ENCODE results near the gene FBN3.
A peak's percentile ranks its signal among the peaks of the same experiment; 100 is the strongest.
"Not testable (repeated sequence)": the region's sequence is repeated elsewhere in the genome, so short reads cannot be mapped to it uniquely, and the experiment has no call there.

The FBN3 gene

DNA sequence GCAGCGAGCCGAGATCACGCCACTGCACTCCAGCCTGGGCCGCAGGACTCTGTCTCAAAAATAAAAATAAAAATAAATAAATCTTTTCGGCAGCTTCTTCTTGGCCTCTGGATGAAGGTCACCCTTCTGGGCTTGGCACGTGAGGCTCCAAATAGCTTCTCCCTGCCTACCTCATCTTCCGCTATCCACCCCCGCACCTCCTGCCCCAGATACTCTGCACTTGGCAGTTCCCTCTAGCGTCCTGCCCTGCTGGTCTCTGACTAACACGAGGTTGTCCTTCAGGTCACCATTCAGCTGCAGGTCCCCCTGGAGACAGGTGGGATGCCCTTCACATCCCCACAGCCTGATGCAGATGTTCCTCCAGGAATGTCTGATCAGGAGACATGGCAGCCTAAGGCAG, 105.4 kb downstream of the FBN3 start:
- Histone ChIP-seq H3K4me2 (no peak overlapping the region), H3K4me1 (peaks cover 16% of the 10 kb centered on the region; the same call in 1 of the 2 replicates), H3K27me3 (no peaks in the 10 kb centered on the region), H4K20me1 (no peaks in the 10 kb centered on the region), H3K9ac (no peak overlapping the region), H3K9me3 (no peaks in the 10 kb centered on the region), H3K36me3 (no peaks in the 10 kb centered on the region), H3K4me3 (no peak overlapping the region), H3K27ac (no peak overlapping the region)
- no peak for TF ChIP-seq Cebpa-rat (IDR thresholded peaks at IDR 0.05)

DNA sequence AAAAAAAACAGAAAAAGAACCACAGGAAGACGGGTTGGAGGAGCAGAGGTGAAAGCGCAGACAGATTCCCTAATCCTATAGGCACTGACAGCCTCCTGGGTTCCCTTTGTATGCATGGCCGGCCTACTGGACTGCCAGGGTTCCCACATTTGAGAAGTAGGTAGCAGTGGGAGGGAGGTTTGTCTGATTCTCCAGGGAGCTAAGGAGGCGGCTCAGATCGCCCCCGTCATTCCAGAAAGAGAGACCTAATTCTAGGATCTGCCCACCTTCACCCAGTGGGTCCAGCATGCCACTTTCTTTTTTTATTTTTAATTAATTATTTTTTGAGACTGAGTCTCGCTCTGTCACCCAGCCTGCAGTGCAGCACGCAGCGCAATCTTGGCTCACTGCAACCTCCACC, 106.5 kb downstream of the FBN3 start:
- Histone ChIP-seq H3K4me2 (no peak overlapping the region), H3K36me3 (no peaks in the 10 kb centered on the region), H3K4me3 (no peak overlapping the region), H3K27me3 (no peaks in the 10 kb centered on the region), H4K20me1 (no peaks in the 10 kb centered on the region), H3K27ac (no peak overlapping the region), H3K4me1 (peaks cover 15% of the 10 kb centered on the region; the same call in 1 of the 2 replicates), H3K9me3 (no peaks in the 10 kb centered on the region), H3K9ac (no peak overlapping the region)
- TF ChIP-seq Cebpa-rat (IDR thresholded peaks at IDR 0.05) = no peak

DNA sequence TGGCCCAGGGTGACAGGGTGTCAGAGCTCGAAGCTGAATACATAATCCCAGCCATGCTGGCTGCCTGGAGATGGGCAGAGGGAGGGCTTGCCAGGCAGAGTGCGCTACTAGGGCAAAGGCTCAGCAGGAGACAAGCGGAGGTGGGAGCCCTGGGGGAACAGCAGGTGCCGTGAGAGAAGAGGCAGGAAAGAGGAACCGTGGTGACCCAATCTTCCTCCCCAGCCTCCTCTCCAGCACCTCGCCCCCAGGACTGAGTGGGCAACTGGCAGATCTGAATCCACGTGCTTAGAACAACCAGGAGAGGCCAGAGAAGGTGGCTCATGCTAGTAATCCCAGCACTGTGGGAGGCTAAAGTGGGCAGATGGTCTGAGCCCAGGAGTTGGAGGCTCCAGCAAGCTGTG, 107.9 kb downstream of the FBN3 start:
- no peaks in the 10 kb centered on the region for H3K27me3 ChIP-seq
- H3K4me2 ChIP-seq = peak overlapping the region; percentile 7; the same call in 1 of the 2 replicates
- TF ChIP-seq Cebpa-rat (IDR thresholded peaks at IDR 0.05) = no peak
- no peak overlapping the region for H3K27ac ChIP-seq
- H4K20me1 ChIP-seq = no peaks in the 10 kb centered on the region
- no peaks in the 10 kb centered on the region for H3K9me3 ChIP-seq
- H3K36me3 ChIP-seq = no peaks in the 10 kb centered on the region
- H3K9ac ChIP-seq = no peak overlapping the region
- H3K4me3 ChIP-seq = no peak overlapping the region
- peaks cover 19% of the 10 kb centered on the region; the same call in 1 of the 2 replicates for H3K4me1 ChIP-seq

DNA sequence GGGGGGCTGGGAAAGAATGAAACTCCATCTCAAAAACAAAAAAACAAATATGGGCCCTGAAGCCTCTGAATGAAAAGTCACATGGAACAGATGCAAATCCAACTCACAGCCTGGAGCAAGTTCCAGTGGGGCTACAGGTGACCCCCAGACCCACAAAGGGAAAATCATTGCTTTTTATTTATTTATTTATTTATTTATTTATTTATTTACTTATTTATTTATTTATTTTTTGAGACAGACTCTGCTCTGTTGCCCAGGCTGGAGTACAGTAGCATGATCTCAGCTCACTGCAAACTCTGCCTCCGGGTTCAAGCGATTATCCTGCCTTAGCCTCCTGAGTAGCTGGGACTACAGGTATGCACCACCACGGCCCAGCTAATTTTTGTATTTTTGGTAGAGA, 110.2 kb downstream of the FBN3 start:
- H3K9ac ChIP-seq = no peak overlapping the region
- H3K4me1 ChIP-seq = peaks cover 22% of the 10 kb centered on the region; the same call in 1 of the 2 replicates
- no peak overlapping the region for H3K27ac ChIP-seq
- no peaks in the 10 kb centered on the region for H3K27me3 ChIP-seq
- TF ChIP-seq Cebpa-rat (IDR thresholded peaks at IDR 0.05) = no peak
- no peaks in the 10 kb centered on the region for H3K36me3 ChIP-seq
- H3K9me3 ChIP-seq = no peaks in the 10 kb centered on the region
- no peaks in the 10 kb centered on the region for H4K20me1 ChIP-seq
- no peak overlapping the region for H3K4me2 ChIP-seq
- no peak overlapping the region for H3K4me3 ChIP-seq

DNA sequence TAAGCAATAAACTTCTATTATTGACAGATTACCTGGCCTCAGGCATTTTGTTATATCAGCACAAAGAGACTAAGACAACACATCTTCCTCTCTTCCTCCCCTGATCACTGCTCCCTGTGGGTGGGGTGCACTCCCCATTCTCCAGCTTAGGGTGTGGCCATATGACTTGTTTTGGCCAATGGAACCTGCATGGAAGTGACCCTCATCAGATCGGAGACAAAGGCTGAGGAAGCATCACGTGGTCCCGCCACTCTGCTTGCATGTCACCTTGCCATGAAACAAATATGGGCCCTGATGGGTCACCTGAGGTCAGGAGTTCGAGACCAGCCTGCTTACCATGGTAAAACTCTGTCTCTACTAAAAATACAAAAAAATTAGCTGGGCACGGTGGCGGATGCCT, 110.6 kb downstream of the FBN3 start:
- TF ChIP-seq Cebpa-rat (IDR thresholded peaks at IDR 0.05) = no peak
- no peak overlapping the region for H3K4me3 ChIP-seq
- no peak overlapping the region for H3K4me2 ChIP-seq
- no peaks in the 10 kb centered on the region for H3K27me3 ChIP-seq
- no peaks in the 10 kb centered on the region for H3K36me3 ChIP-seq
- H3K9ac ChIP-seq = no peak overlapping the region
- H4K20me1 ChIP-seq = no peaks in the 10 kb centered on the region
- peaks cover 22% of the 10 kb centered on the region; the same call in 1 of the 2 replicates for H3K4me1 ChIP-seq
- no peaks in the 10 kb centered on the region for H3K9me3 ChIP-seq
- H3K27ac ChIP-seq = no peak overlapping the region

- H3K4me2 ChIP-seq = no peak overlapping the region; the same call in 1 of the 2 replicates
- no peak overlapping the region for H3K4me3 ChIP-seq
- no peaks in the 10 kb centered on the region for H3K9me3 ChIP-seq
- H3K9ac ChIP-seq = no peak overlapping the region
- H3K36me3 ChIP-seq = no peaks in the 10 kb centered on the region
- no peaks in the 10 kb centered on the region for H4K20me1 ChIP-seq
- peaks cover 20% of the 10 kb centered on the region; the same call in 1 of the 2 replicates for H3K4me1 ChIP-seq
- no peak for TF ChIP-seq Cebpa-rat (IDR thresholded peaks at IDR 0.05)
- no peak overlapping the region for H3K27ac ChIP-seq
- H3K27me3 ChIP-seq = no peaks in the 10 kb centered on the region
Observed at GRCh38 chr19:8036434-8037099, 112.8 kb downstream of the FBN3 start.

- H3K4me1 ChIP-seq = peaks cover 19% of the 10 kb centered on the region
- H3K27me3 ChIP-seq = no peaks in the 10 kb centered on the region
- no peaks in the 10 kb centered on the region for H4K20me1 ChIP-seq
- no peaks in the 10 kb centered on the region for H3K36me3 ChIP-seq
- H3K4me2 ChIP-seq = no peak overlapping the region
- TF ChIP-seq Cebpa-rat (IDR thresholded peaks at IDR 0.05) = no peak
- H3K4me3 ChIP-seq = no peak overlapping the region
- H3K9me3 ChIP-seq = no peaks in the 10 kb centered on the region
- H3K9ac ChIP-seq = no peak overlapping the region
- no peak overlapping the region for H3K27ac ChIP-seq
Observed at GRCh38 chr19:8034178-8034525, 115.2 kb downstream of the FBN3 start.

GRCh38 chr19:8033287-8034177, 115.9 kb downstream of the FBN3 start:
- not testable (repeated sequence) for H3K4me2 ChIP-seq, H3K9ac ChIP-seq, H3K9me3 ChIP-seq, H4K20me1 ChIP-seq, H3K36me3 ChIP-seq, H3K27ac ChIP-seq, H3K27me3 ChIP-seq, H3K4me3 ChIP-seq
- peaks cover 25% of the 10 kb centered on the region for H3K4me1 ChIP-seq

DNA sequence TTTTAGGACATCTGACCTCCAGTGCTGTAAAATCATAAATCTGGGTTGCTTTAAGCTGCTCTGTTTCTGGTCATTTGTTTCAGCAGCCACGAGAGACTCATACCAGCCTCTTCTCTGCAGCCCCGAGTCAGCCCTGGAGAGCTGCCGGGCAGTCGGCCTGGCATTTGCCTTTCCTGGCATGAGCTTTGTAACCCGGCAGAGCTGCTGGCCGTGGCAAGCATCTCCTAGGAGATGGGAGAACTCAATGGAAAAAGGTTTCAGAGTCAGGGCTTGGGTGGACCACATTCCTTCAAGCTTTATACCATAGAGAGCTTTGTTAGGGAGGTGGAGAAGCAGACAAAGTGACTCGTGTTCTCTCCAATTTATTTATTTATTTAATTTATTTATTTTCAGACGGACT, 118.4 kb downstream of the FBN3 start:
- Histone ChIP-seq H3K36me3 (no peaks in the 10 kb centered on the region), H3K4me1 (peaks cover 27% of the 10 kb centered on the region), H3K27ac (no peak overlapping the region), H3K9me3 (no peaks in the 10 kb centered on the region), H3K4me3 (no peak overlapping the region), H4K20me1 (no peaks in the 10 kb centered on the region), H3K4me2 (no peak overlapping the region), H3K27me3 (no peaks in the 10 kb centered on the region), H3K9ac (no peak overlapping the region)
- no peak for TF ChIP-seq Cebpa-rat (IDR thresholded peaks at IDR 0.05)

- Histone ChIP-seq H3K36me3 (no peaks in the 10 kb centered on the region), H3K9me3 (no peaks in the 10 kb centered on the region), H3K4me2 (peak overlapping the region; percentile 75), H3K9ac (no peak overlapping the region), H3K27ac (peak overlapping the region; percentile 53; the same call in 1 of the 2 replicates), H4K20me1 (no peaks in the 10 kb centered on the region), H3K4me1 (peaks cover 27% of the 10 kb centered on the region), H3K27me3 (no peaks in the 10 kb centered on the region), H3K4me3 (no peak overlapping the region)
- no peak for TF ChIP-seq Cebpa-rat (IDR thresholded peaks at IDR 0.05)
Observed at GRCh38 chr19:8028951-8029491, 120.4 kb downstream of the FBN3 start.

All from BLaER1 (cell line).